Erythroblast (primary cell): ENCODE data around the gene ACTR8.
A peak's percentile ranks its signal among the peaks of the same experiment; 100 is the strongest.

ENCODE experiments used
- DNase-seq, 2 experiments: peaks; one replicate each; lab custom pipeline; 2025; lab: John Stamatoyannopoulos, UW
- GATA1 ChIP-seq: IDR thresholded peaks from 2 replicates; pipeline ENCODE4 v1.6.1; 2011; ENCODE audit warnings: low read depth, mild to moderate bottlenecking, control low read depth, low read length, moderate library complexity
- POLR2A ChIP-seq: IDR thresholded peaks from 2 replicates; pipeline ENCODE4 v1.6.1; 2011; ENCODE audit warnings: mild to moderate bottlenecking, low read length

ACTR8 gene

DNA sequence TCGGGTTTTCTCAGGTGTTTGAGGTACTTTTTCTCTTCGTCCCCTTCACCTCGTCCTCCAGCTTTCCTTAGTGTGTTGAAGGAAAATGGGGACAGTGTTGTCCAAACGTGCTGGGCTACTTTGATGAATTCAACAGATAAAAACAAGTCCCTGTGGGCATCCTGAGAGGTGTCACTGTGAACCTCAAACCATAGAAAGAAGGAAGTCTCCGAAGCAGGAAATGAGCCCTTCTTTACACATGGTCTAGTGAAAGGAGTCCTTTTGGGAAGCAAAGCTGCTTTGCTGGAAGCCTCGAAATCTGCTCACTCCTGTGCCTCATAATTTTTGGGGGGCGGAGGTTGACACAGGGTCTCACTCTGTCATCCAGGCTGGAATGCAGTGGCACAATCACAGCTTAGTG, 25.0 kb downstream of the ACTR8 start:
- TF ChIP-seq POLR2A, result no peak
- no peak for TF ChIP-seq GATA1
- DNase-seq, result no peak

DNA sequence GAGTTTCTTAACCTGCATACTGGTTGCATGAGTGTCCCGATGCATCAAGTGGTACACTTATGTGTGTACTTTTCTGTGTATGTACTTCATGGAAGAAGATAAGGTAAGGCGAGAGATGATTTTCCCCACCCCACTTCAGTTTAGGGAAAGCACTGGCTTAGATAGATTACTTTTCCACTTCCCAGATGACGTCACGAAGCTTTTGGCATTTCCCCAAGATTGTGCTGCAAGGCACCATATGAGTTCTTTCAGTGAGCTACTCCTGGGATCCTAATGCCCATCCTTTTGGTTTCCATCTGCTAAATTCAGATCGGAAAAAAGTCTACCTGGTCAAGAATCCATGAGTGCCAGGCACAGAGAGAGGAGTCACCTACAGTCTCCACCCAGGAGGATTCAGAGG, 31.1 kb downstream of the ACTR8 start:
- TF ChIP-seq POLR2A (no peak), GATA1 (no peak)
- peak in 1 of 2 experiments; percentile 12 for DNase-seq

DNA sequence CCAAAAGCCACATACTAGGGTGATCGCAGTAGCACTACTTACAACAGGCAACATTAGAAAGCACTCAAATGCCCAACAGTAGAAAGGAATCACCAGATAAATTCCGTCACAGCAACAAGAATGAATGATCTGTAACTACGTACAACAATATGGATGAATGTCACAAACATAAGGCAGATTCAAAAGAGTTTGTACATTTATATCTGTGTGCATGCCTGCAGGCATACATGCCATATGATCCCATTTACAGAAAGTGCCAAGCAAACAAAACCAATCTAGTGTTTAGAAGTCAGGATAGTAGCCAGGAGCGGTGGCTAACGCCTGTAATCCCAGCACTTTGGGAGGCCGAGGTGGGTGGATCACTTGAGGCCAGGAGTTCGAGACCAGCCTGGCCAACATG, 32.0 kb downstream of the ACTR8 start:
- TF ChIP-seq POLR2A (no peak), GATA1 (no peak)
- DNase-seq, result no peak

DNA sequence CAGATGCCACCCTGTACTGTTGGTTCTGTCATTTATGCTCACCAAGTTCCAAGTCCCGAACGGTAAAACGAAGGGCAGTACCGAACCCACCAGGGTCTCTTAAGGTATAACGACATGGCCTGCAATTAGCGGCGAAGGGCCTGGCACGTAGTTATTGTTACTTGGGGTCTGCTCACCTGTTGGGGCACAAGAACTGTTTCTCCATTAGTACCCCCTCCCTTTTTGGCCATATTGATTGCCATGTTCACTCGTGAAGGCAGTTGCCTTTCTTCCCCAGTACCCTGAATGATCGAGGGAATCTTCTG, 35.1 kb downstream of the ACTR8 start:
- DNase-seq, result no peak

DNA sequence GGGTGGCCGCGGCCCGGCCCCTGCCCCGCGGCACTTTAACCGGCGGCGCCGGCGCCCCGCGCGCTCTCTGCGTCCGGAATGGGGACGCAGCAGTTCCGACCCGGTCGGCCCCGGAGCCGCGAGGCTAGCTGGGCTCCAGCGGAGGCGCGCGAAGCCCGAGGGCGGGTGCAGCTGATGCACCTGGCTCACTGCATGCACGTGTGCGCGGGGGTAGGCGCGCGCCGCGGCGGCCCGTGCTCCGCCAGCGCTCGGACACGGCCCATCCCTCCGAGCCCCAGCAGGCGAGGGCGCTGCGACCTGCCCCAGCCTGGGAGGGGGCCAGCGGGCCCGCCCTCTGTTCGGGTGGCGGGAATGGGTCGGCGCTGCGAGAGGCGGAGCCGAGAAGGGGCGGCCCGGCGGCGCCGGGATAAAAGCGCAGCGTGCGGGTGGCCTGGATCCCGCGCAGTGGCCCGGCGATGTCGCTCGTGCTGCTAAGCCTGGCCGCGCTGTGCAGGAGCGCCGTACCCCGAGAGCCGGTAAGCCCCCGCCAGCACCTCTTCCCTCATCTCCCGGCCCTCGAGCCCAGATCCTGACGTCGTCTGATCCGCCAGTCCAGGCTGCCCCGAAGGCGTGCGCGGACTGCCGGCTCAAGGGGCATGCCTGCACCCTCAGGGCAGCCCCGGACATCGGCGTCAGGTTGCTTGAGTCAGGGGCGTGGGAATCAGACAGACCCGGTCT, 35.7 kb downstream of the ACTR8 start, which contains the start of the genes CHDH and IL17RB:
Gene CHDH, minus strand, starts transcription at position 286 of the 717 bp plus-strand sequence. CDS start 22,411 bp downstream, outside the sequence.
Gene IL17RB, plus strand, starts transcription at position 435 of the 717 bp plus-strand sequence. Its CDS starts 21 bp downstream, at position 456.
- TF ChIP-seq POLR2A, result no peak
- no peak for TF ChIP-seq GATA1
- DNase-seq, result peak; percentile 45 to 50

More for the DNA sequence above, 35.1 kb downstream of the ACTR8 start:
- TF ChIP-seq GATA1 (no peak), POLR2A (no peak)

DNA sequence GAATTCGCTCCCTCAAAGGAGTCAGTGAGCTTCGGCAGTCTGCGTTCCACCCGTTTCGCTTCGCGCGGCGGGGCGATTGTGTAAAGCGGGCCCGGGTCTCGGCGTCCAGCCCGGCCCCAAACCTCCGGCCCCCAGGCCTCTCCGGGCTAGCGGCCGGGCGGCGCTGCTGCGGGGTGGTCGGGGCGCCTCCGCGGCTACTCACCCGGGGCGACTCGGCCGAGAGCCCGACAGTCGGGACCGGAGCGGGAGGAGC, 36.1 kb downstream of the ACTR8 start:
- DNase-seq, result no peak
- TF ChIP-seq POLR2A (no peak), GATA1 (no peak)

DNA sequence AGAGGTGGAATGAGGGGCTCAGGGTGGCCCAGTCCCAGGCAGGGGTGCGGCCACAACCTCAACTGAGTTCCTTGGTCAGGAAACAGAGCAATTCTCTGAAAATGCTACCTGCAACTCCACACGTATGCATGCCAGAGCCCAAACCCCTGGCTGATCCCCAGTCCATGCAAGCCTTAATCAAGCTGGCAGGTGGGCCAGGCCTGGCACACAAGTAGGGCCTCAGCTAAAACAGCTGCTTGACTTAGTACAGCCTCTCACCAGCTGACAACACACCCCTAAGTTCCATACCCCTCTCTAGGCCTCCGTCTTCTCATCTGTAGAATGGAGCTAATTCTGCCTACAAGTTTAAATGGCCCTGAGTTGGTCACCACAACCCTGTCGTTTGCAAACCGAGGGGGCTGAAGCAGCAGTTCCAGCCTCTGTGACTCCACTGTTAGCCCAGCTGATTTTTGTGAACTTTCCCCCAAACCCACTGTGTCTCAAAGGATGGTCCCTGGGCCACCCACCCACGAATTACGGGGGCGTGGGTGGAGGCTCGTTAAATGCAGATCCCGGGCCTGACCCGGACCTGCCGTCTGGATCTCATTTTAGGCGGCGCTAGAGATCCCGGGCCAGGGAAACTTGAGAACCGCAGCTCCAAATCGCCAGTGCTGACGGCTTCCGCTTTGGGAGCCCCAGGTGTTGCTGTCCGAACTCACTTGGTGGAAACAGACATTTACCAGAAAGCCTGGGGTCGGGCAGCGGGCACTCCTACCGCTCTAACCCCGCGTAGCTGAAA, 36.7 kb downstream of the ACTR8 start:
- TF ChIP-seq POLR2A, result no peak
- TF ChIP-seq GATA1, result no peak
- peak; percentile 11 to 27 for DNase-seq

DNA sequence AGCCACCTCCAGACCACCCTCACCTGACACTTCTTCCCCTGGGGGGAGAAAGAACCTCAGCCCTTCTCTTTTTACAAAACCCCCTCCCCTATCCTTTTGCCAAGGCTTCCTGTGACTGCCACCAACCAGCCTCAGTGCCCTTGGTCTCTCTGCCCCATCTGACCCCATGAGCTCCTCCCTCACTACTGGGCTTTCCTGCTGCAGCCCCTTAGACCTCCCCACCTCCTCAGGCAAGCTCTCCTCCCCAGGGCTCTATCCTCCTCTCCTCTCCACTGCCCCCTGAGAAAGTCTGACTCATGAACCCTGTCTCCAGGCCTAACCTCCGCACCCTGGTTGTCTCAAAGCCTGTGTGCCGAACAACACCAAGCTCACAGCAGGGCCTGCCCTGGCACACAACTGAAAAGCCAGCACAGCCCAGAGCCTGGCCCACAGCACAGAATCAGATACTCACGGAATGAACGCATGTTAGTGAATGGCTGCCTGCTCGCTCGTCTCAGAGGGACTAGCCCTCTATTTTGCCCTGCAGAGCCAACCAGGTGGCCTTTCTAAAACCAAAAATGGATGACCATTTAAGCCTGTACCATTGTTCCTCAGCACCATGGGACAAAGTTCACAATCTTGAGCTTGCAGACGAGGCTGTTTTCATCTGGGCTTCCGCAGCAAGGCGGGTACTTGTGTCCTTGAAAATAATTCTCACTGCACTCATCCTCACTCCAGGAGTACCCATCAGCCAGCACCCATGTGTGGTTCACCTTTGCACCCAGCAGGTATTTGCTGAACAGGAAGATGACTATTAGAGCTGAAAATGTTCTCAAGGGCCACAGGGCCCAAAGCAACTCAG, 37.5 kb downstream of the ACTR8 start:
- DNase-seq, result no peak
- no peak for TF ChIP-seq POLR2A
- TF ChIP-seq GATA1, result no peak

DNA sequence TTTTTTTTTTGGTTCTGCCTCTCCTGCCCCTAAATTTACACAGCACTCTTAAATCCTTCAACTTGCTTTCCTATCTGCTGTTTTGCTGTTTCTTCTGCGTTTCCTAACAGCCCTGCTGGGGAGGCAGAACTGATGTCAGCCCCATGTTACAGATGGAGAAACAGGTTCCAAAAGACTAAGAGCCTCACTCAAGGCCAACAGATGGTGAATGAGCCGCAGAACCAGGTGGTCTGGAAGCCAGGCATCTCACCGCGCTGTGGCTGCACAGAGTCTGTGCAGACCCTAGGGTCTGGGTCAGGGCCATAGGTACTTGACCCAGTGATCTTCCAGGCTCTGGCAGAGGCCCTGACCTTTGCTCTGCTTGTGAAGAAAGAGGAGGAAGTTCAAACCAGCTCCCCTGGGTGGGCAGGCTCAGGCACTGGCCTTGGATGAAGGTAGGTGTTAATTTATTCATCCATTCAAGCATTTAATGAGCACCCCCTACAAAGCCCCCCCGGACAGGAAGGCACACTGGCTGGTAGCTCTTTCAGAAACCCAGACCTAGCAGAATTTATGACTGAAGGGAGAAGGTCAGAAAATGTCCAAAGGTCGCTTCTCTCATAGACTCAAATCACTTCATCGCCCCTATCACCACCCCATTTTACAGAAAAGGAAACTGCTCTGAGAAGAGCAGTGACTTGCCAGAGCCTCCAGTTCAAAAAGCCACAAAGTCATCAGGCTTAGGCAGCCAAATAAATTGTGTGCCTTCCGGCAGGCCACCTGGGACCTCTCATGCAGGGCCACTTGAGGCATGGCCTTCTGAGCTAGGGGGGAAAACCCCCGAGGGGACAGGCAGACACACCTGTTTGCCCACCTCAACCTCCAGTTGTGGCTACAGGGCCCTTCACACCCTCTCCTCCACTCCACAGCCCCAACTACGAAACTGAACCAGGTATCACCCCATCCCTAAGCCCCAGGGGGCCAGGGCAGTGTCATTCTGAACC, 38.5 kb downstream of the ACTR8 start:
- DNase-seq, result no peak

DNA sequence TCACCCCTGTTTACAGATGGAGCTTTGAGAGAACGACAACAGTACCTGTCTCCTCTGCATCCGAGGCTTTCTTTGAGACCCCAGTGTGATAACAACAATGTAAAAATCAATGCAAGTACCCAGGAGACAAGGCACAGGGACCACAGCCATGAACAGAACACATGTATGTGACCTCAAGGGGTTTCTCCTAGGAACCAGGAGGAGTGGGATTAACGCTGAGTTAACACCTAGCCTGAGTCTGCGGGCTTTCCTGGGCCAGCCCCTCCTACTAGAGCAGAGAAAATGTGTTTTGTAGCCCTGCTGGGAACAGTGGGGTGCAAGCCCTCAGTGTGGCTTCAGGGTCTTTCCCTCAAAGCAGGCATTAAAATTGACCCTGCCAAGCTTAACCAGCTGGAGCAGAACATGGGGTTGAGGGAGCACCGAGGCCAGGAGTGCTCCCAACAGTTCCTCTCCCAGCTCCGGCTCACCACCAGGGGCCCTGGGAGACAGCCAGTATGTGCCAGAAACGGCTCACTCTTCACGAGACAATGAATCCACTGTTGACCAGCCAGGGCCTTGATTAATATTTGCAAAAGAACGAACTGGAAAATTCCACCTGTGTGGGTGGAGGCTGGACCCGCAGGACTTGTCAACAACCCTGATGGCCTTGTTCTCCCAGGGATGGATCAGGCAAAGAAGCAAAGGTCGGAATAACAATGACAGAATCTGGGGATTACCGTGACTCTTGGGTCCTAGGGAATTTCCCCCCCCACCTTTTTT, 39.3 kb downstream of the ACTR8 start:
- TF ChIP-seq GATA1, result no peak
- no peak for TF ChIP-seq POLR2A
- DNase-seq, result no peak

More for the DNA sequence above, 38.5 kb downstream of the ACTR8 start:
- TF ChIP-seq POLR2A (no peak), GATA1 (no peak)

DNA sequence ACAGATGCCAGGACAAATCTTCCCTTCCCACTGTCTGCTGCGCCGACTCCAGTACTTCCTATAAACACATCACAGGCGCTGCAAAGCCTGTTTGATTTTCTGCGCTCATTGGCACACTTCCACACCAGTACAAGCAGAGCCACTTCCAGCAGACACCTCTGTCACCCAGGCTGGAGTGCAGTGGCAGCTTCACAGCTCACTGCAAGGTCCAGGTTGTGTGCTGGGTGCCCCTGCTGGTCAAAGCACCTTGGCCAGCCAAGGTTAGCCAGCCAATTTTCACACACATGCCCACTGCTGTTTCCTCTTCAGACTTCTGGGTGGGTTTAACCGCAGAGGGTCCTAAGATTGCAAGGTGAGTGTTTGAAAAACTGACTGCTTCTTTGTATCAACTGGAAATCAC, 40.7 kb downstream of the ACTR8 start:
- no peak for DNase-seq
- TF ChIP-seq POLR2A, result no peak
- TF ChIP-seq GATA1, result no peak

DNA sequence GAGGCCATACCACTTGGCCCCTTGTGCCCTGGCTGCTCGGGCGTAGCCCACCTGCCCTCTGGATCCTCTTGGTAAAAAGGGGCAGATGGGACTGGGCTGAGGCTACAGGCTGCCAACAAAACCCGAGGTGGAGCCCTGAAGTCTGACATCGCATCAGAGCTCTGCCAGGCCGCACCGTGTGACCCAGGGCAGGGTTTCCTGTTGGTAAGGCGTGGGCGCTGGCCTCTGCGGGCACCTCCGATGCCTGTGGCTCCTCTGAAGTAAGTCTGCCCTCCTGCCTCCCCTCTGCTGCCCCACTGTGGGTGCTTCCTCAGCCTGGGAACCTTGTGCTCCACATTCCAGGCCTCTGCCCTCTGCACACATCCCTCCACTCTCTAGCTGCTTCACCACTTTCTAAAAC, 44.6 kb downstream of the ACTR8 start:
- TF ChIP-seq GATA1 (no peak), POLR2A (no peak)

More for the DNA sequence above, 44.6 kb downstream of the ACTR8 start:
- DNase-seq, result no peak
